AG04449 (cell line): ENCODE measurements around the gene NPAT.

Experiments used
- CTCF ChIA-PET: fragments of 350-600 bp; formaldehyde crosslinking; extraction: SDS; loops from one replicate; lab custom pipeline; 2021; ENCODE audit warnings: antibody characterized with exemption; lab: Yijun Ruan, JAX
- POLR2A ChIA-PET: fragments of 400-600, 350-600 bp; formaldehyde crosslinking; extraction: SDS; loops from one replicate; lab custom pipeline; 2020; ENCODE audit warnings: antibody characterized with exemption, inconsistent platforms; lab: Yijun Ruan, JAX
- DNase-seq: peaks from one replicate; pipeline ENCODE4 v3.0.0-alpha.2; 2010; ENCODE audit warnings: low read depth, low spot score
- H3K4me3 ChIP-seq: 2 replicates; pipeline ENCODE4 v1.5.1; 2011; ENCODE audit warnings: low read depth, mild to moderate bottlenecking, control low read depth, low read length
- CTCF ChIP-seq: IDR thresholded peaks from one replicate; pipeline ENCODE4 v1.5.1; 2011; ENCODE audit warnings: mild to moderate bottlenecking, moderate library complexity, low read length, control low read depth, inconsistent platforms; ENCODE audit not compliant: insufficient read depth; ENCODE audit errors: missing control alignments

NPAT gene

GRCh38 chr11:108117746-108118371, 104.6 kb downstream of the NPAT start:
- ChIA-PET POLR2A (no interaction called here), CTCF (interaction anchor here (0.6 to 4.1 kb wide), 27 partner anchors 9 to 1305 kb away, joined by 3 to 83 read pairs (median 4); partner anchors contain the start of gene DDX10)
- no peak for DNase-seq
- peak; percentile 41 for TF ChIP-seq CTCF
- no peak overlapping the region for H3K4me3 ChIP-seq

GRCh38 chr11:108115500-108116140, 106.8 kb downstream of the NPAT start:
- CTCF ChIA-PET = no interaction called here
- no peak for TF ChIP-seq CTCF
- no peak for DNase-seq
- H3K4me3 ChIP-seq = no peak overlapping the region
- POLR2A ChIA-PET = interaction anchor here (0.6 kb wide), 1 partner anchor 1507 kb away, joined by 3 read pairs; no protein-coding TSS in a partner anchor

GRCh38 chr11:108112057-108112456, 110.4 kb downstream of the NPAT start:
- ChIA-PET POLR2A (no interaction called here), CTCF (interaction anchor here (1.2 kb wide), 1 partner anchor 544 kb away, joined by 3 read pairs; no protein-coding TSS in a partner anchor)
- no peak for TF ChIP-seq CTCF
- DNase-seq = no peak
- no peak overlapping the region for H3K4me3 ChIP-seq

GRCh38 chr11:108111126-108111525, 111.3 kb downstream of the NPAT start:
- ChIA-PET CTCF (no interaction called here), POLR2A (no interaction called here)
- H3K4me3 ChIP-seq = no peak overlapping the region
- TF ChIP-seq CTCF = no peak
- no peak for DNase-seq
